GM12891 (cell line): ENCODE measurements around the gene SPIRE2.
"Not testable (repeated sequence)": the region's sequence is repeated elsewhere in the genome, so short reads cannot be mapped to it uniquely, and the experiment has no call there.

Experiments used
- DNase-seq: peaks from one replicate; pipeline ENCODE4 v3.0.0; 2011; ENCODE audit warnings: low spot score; ENCODE audit not compliant: insufficient read length
- FAIRE-seq: peaks from 2 replicates; lab custom pipeline; 2011; peaks lifted over from hg19 to GRCh38; lab: Jason Lieb, UNC
- PAX5 ChIP-seq: IDR thresholded peaks from 2 replicates; pipeline ENCODE4 v1.6.1; 2011; ENCODE audit warnings: low read length, moderate library complexity, mild to moderate bottlenecking; ENCODE audit not compliant: insufficient read depth, severe bottlenecking
- POLR2A ChIP-seq: IDR thresholded peaks from 2 replicates; pipeline ENCODE4 v1.6.1; 2011; ENCODE audit warnings: low read depth, low read length, control low read depth
- POLR2AphosphoS5 ChIP-seq: IDR thresholded peaks from 2 replicates; pipeline ENCODE4 v1.6.1; 2011; ENCODE audit warnings: low read depth, low read length, control low read depth
- POU2F2 ChIP-seq: IDR thresholded peaks from 2 replicates; pipeline ENCODE4 v1.6.1; 2011; ENCODE audit warnings: low read depth, mild to moderate bottlenecking, control low read depth, low read length, moderate library complexity
- SPI1 ChIP-seq: IDR thresholded peaks from 2 replicates; pipeline ENCODE4 v1.6.1; 2011; ENCODE audit warnings: low read depth, low read length, control low read depth
- TAF1 ChIP-seq: IDR thresholded peaks from 2 replicates; pipeline ENCODE4 v1.6.1; 2011; ENCODE audit warnings: low read depth, low read length, control low read depth

The SPIRE2 gene

GRCh38 chr16:89873109-89873971 is 45.1 kb downstream of the SPIRE2 start, which contains the start of gene TCF25:
Gene TCF25, plus strand, starts transcription at chr16:89873592. Its CDS starts 76 bp downstream, at chr16:89873668.
- TF ChIP-seq POLR2AphosphoS5 (peak; percentile 68; the same call in 1 of the 2 replicates), TAF1 (no peak; the same call in 1 of the 2 replicates), POU2F2 (no peak), POLR2A (peak; percentile 71), PAX5 (no peak), SPI1 (no peak)
- FAIRE-seq (no peak), DNase-seq (peak; percentile 84)

- DNase-seq (peak; percentile 87), FAIRE-seq (peak; percentile 100)
- TF ChIP-seq POLR2A (no peak; the same call in 1 of the 2 replicates), SPI1 (no peak), TAF1 (no peak; the same call in 1 of the 2 replicates), POLR2AphosphoS5 (no peak), POU2F2 (no peak), PAX5 (no peak)
Measured at GRCh38 chr16:89873972-89874689, 45.9 kb downstream of the SPIRE2 start.

GRCh38 chr16:89879123-89879522 is 50.8 kb downstream of the SPIRE2 start:
- FAIRE-seq, DNase-seq: not testable (repeated sequence)
- TF ChIP-seq POLR2A = 0 out of 2 replicates have a peak, but pooled peaks have one; percentile 24

- no peak for FAIRE-seq
- no peak for DNase-seq
- TF ChIP-seq POLR2A (no peak), SPI1 (no peak), POU2F2 (no peak), TAF1 (no peak), PAX5 (no peak), POLR2AphosphoS5 (no peak)
Measured at GRCh38 chr16:89880477-89881367, 52.4 kb downstream of the SPIRE2 start.

- no peak for DNase-seq
- TF ChIP-seq POU2F2 (no peak), POLR2A (no peak), TAF1 (no peak), POLR2AphosphoS5 (no peak), PAX5 (no peak), SPI1 (no peak)
- no peak for FAIRE-seq
Measured at GRCh38 chr16:89881368-89881730, 53.1 kb downstream of the SPIRE2 start.

GRCh38 chr16:89883346-89884040 is 55.2 kb downstream of the SPIRE2 start:
- DNase-seq = no peak
- no peak for FAIRE-seq
- TF ChIP-seq PAX5 (no peak), POLR2A (no peak), TAF1 (no peak), POU2F2 (no peak), SPI1 (no peak), POLR2AphosphoS5 (no peak)

GRCh38 chr16:89884041-89884421 is 55.8 kb downstream of the SPIRE2 start:
- DNase-seq = no peak
- no peak for TF ChIP-seq POLR2A
- no peak for TF ChIP-seq TAF1
- TF ChIP-seq POU2F2 = no peak
- no peak for TF ChIP-seq SPI1
- no peak for TF ChIP-seq POLR2AphosphoS5
- TF ChIP-seq PAX5 = no peak
- no peak for FAIRE-seq

- no peak for FAIRE-seq
- TF ChIP-seq POLR2AphosphoS5 = no peak
- TF ChIP-seq POLR2A = no peak
- no peak for TF ChIP-seq POU2F2
- no peak for TF ChIP-seq PAX5
- TF ChIP-seq SPI1 = no peak
- no peak for TF ChIP-seq TAF1
Measured at GRCh38 chr16:89887243-89887642, 59.0 kb downstream of the SPIRE2 start.

More at GRCh38 chr16:89887243-89887642, 59.0 kb downstream of the SPIRE2 start:
- no peak for DNase-seq
